Testis (tissue), 5 donors: ENCODE measurements around the gene CTDNEP1. TPM values are rescaled to one million over a fixed set of nuclear protein-coding genes. Genes with fewer than 3 reads are reported as not detected.
A peak's percentile ranks its signal among the peaks of the same experiment; 100 is the strongest.

Source experiments
- DNase-seq: peaks from one replicate; pipeline ENCODE4 v3.0.0-alpha.2; 2019
- H3K27ac ChIP-seq, 2 donors: fragments of 200-600 bp; sonication (generic); one replicate each; pipeline ENCODE4 v1.5.1; 2019
- H3K27me3 ChIP-seq: fragments of 200-600 bp; sonication (generic); one replicate; pipeline ENCODE4 v1.5.1; 2019
- H3K36me3 ChIP-seq: fragments of 200-600 bp; sonication (generic); one replicate; pipeline ENCODE4 v1.5.1; 2017; ENCODE audit warnings: low read depth; ENCODE audit errors: missing control alignments
- H3K4me1 ChIP-seq: fragments of 200-600 bp; sonication (generic); one replicate; pipeline ENCODE4 v1.5.1; 2019
- H3K4me3 ChIP-seq, 2 donors: fragments of 200-600 bp; sonication (generic); one replicate each; pipeline ENCODE4 v1.5.1; 2017 to 2019
- H3K9me3 ChIP-seq: fragments of 200-600 bp; sonication (generic); one replicate; pipeline ENCODE4 v1.5.1; 2017
- CTCF ChIP-seq, 3 experiments: fragments of 450-650 bp in 2 of 3; fragments of 200-600 bp in 1 of 3; sonication (generic) in 1 of 3; IDR thresholded peaks; one replicate each; pipeline ENCODE4 v1.5.1; 2016 to 2019; ENCODE audit warnings: antibody characterized with exemption in 3 of 3, mild to moderate bottlenecking in 2 of 3, moderate library complexity in 1 of 3
- POLR2A ChIP-seq: fragments of 450-650 bp; IDR thresholded peaks from one replicate; pipeline ENCODE4 v1.6.1; 2017; ENCODE audit warnings: antibody characterized with exemption, mild to moderate bottlenecking, moderate library complexity
- WGBS, 2 donors: methylation state at CpG; one replicate each; pipeline ENCODE4 v1.1.5; 2018; 5-methylcytosine and 5-hydroxymethylcytosine counted together
- intact Hi-C: fragments of 100-400 bp; cut with DNase I; formaldehyde crosslinking; loops from one replicate; pipeline ENCODE4 v1.15.1; 2023; ENCODE audit warnings: low total_unique reads
- long read RNA-seq, 2 donors: transcript quantifications; one replicate each; lab custom pipeline, GENCODE V29; 2026
- polyA plus RNA-seq: library from polyadenylated mRNA; stranded (reverse); fragments of 350-450 nt; fragmentation: Illumina TruSeq; extraction: RNeasy Lipid Tissue Mini Kit (QIAGEN cat#74804); gene quantifications from one replicate; pipeline ENCODE4 v1.2.3, GENCODE V29; 2014; ENCODE audit warnings: low read depth, low replicate concordance; ENCODE audit not compliant: insufficient read depth
- total RNA-seq, 2 donors: library from RNA; depleted of rRNA; stranded (reverse); fragments of >200 nt; gene quantifications; one replicate each; pipeline ENCODE4 v1.2.3, GENCODE V29; 2016

The CTDNEP1 gene
- total RNA-seq: 10 to 100 TPM; 86.4 to 94.0 TPM
- 138 TPM for polyA plus RNA-seq
- long read RNA-seq, donor 1, transcript CTDNEP1-210 (8 exons, 1,708 nt): major isoform, 51 of 66 reads
- long read RNA-seq, donor 1, partial matches to known transcripts: 14 of 66 reads
- long read RNA-seq, donor 1, other reads (novel, unspliced or antisense): 0 of 66 reads
- long read RNA-seq, donor 2, transcript CTDNEP1-210 (8 exons, 1,708 nt): major isoform, 28 of 35 reads
- long read RNA-seq, donor 2, partial matches to known transcripts: 5 of 35 reads
- long read RNA-seq, donor 2, other reads (novel, unspliced or antisense): 0 of 35 reads

- TF ChIP-seq CTCF (IDR thresholded peaks at IDR 0.05): no peak
- TF ChIP-seq POLR2A: no peak
- H3K4me3 ChIP-seq: peak within 1 kb of the TSS; percentile 88 to 98
- H3K27me3 ChIP-seq: no peaks in the 10 kb centered on the region
- no peaks in the 10 kb centered on the region for H3K36me3 ChIP-seq
- DNase-seq: peak; percentile 99
- intact Hi-C loops: no loop called here
- H3K4me1 ChIP-seq: peaks cover 26% of the 10 kb centered on the region
- 0 to 1% methylated on average over 34 to 41 of the region's 41 CpGs for WGBS, 2 donors
- peak within 1 kb of the TSS; percentile 99 to 100 for H3K27ac ChIP-seq
- no peaks in the 10 kb centered on the region for H3K9me3 ChIP-seq
Measured at GRCh38 chr17:7251661-7252175, at the start of gene CTDNEP1. CTDNEP1 (minus strand) TSS chr17:7251734; CDS start chr17:7251296, 438 bp downstream.

- Histone ChIP-seq H3K36me3 (no peaks in the 10 kb centered on the region), H3K4me3 (peak overlapping the region; percentile 24 to 29), H3K27me3 (no peaks in the 10 kb centered on the region), H3K4me1 (peaks cover 30% of the 10 kb centered on the region), H3K27ac (no peak overlapping the region), H3K9me3 (no peaks in the 10 kb centered on the region)
- WGBS, 2 donors: 1 to 5% methylated on average over 19 to 51 of the region's 51 CpGs
- intact Hi-C loops: no loop called here
- DNase-seq: peak; percentile 87
- TF ChIP-seq CTCF (IDR thresholded peaks at IDR 0.05) (peak; percentile 96 to 97 (median 96)), POLR2A (no peak)
Measured at GRCh38 chr17:7296189-7296861, 44.8 kb upstream of the CTDNEP1 start.

GRCh38 chr17:7295230-7296180, 44.0 kb upstream of the CTDNEP1 start:
- TF ChIP-seq POLR2A: no peak
- TF ChIP-seq CTCF (IDR thresholded peaks at IDR 0.05): no peak
- peak overlapping the region in 1 of 2 donors; percentile 24 for H3K27ac ChIP-seq
- intact Hi-C loops: no loop called here
- peaks cover 30% of the 10 kb centered on the region for H3K4me1 ChIP-seq
- WGBS, 2 donors: 51 to 53% methylated on average over 42 of the region's 42 CpGs
- H3K9me3 ChIP-seq: no peaks in the 10 kb centered on the region
- no peaks in the 10 kb centered on the region for H3K27me3 ChIP-seq
- H3K4me3 ChIP-seq: peak overlapping the region; percentile 42 to 50
- DNase-seq: no peak
- no peaks in the 10 kb centered on the region for H3K36me3 ChIP-seq

GRCh38 chr17:7294614-7295153, 43.1 kb upstream of the CTDNEP1 start, which contains the start of gene YBX2:
YBX2 (minus strand) TSS chr17:7294639; CDS start chr17:7294500, 139 bp downstream.
- no peaks in the 10 kb centered on the region for H3K36me3 ChIP-seq
- H3K27ac ChIP-seq: peak within 1 kb of the TSS; percentile 36 to 44
- intact Hi-C loops: no loop called here
- H3K9me3 ChIP-seq: no peaks in the 10 kb centered on the region
- no peak for TF ChIP-seq CTCF (IDR thresholded peaks at IDR 0.05)
- no peak for TF ChIP-seq POLR2A
- WGBS, 2 donors: 2 to 4% methylated on average over 8 to 18 of the region's 57 CpGs
- peaks cover 30% of the 10 kb centered on the region for H3K4me1 ChIP-seq
- peak within 1 kb of the TSS; percentile 42 to 50 for H3K4me3 ChIP-seq
- DNase-seq: peak; percentile 89
- H3K27me3 ChIP-seq: no peaks in the 10 kb centered on the region
